ENCODE results near the gene PIK3R5. TPM values are rescaled to one million over a fixed set of nuclear protein-coding genes. Genes with fewer than 3 reads are reported as not detected.

The PIK3R5 gene
- total RNA-seq, result not detected in 2 replicates

GRCh38 chr17:8965394-8966168, at the start of gene PIK3R5:
Gene PIK3R5 (minus strand): TSS chr17:8965707. CDS start chr17:8911494, 54,213 bp downstream.

GRCh38 chr17:8867361-8867981, 98.0 kb downstream of the PIK3R5 start, which contains the start of gene PIK3R6:
Gene PIK3R6 (minus strand): TSS chr17:8867674. CDS start chr17:8849794, 17,880 bp downstream.

Other genes with a start within 250 kb of the PIK3R5 start
- not detected in 2 replicates for gene CCDC42, start 220.9 kb downstream of the PIK3R5 start, total RNA-seq
- gene SPDYE4, start 207.2 kb downstream of the PIK3R5 start, total RNA-seq, result not detected in 2 replicates
- 0.13 TPM in 1 of 2 replicates, not detected in the other for gene MFSD6L, start 166.3 kb downstream of the PIK3R5 start, total RNA-seq
- gene PIK3R6, start 98.0 kb downstream of the PIK3R5 start, total RNA-seq, result 0.31 TPM in 1 of 2 replicates, not detected in the other
- gene NTN1, start 55.8 kb upstream of the PIK3R5 start, total RNA-seq, result under 0.01 and 0.44 TPM in 2 replicates

Measured in bladder microvascular endothelial cell (primary cell).